ENCODE measurements around the gene C3orf20.

Gene C3orf20

DNA sequence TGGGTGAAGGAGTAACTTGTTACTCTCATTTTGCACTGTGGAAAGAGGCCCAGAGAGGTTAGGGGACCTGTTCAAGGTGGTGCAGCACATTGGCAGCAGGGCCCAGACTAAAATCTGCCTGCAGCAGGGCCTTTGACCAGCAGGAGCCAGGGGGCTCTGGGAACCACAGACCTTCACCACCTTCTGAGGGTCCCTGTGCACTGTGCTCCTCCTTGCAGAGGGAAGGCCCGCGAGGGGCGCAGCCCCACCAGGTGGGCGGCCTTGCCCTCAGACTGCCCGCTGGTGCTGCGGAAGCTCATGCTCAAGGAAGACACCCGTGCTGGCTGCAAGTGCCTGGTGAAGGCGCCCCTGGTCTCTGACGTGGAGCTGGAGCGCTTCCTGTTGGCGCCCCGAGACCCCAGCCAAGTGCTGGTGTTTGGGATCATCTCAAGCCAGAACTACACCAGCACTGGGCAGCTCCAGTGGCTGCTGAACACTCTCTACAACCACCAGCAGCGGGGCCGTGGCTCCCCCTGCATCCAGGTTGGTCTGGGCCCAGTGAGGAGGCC lies 82.3 kb downstream of the C3orf20 start:
- TF ChIP-seq, protein P1, sequence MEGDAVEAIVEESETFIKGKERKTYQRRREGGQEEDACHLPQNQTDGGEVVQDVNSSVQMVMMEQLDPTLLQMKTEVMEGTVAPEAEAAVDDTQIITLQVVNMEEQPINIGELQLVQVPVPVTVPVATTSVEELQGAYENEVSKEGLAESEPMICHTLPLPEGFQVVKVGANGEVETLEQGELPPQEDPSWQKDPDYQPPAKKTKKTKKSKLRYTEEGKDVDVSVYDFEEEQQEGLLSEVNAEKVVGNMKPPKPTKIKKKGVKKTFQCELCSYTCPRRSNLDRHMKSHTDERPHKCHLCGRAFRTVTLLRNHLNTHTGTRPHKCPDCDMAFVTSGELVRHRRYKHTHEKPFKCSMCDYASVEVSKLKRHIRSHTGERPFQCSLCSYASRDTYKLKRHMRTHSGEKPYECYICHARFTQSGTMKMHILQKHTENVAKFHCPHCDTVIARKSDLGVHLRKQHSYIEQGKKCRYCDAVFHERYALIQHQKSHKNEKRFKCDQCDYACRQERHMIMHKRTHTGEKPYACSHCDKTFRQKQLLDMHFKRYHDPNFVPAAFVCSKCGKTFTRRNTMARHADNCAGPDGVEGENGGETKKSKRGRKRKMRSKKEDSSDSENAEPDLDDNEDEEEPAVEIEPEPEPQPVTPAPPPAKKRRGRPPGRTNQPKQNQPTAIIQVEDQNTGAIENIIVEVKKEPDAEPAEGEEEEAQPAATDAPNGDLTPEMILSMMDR (IDR thresholded peaks at IDR 0.05; ENCODE audit: borderline replicate concordance, control extremely low read depth, extremely low read depth, insufficient read depth, missing control alignments) = no peak
- DNase-seq (ENCODE audit: low spot score) = no peak
- in situ Hi-C loops (cut with MboI; ENCODE audit: low sequenced_read_pairs, unreplicated experiment) = no loop called here

- TF ChIP-seq, protein P1 (IDR thresholded peaks at IDR 0.05; ENCODE audit: borderline replicate concordance, control extremely low read depth, extremely low read depth, insufficient read depth, missing control alignments) = no peak
- no peak for DNase-seq (ENCODE audit: low spot score)
- in situ Hi-C loops (cut with MboI; ENCODE audit: low sequenced_read_pairs, unreplicated experiment) = no loop called here
Observed at GRCh38 chr3:14758297-14758696, 83.4 kb downstream of the C3orf20 start.

DNA sequence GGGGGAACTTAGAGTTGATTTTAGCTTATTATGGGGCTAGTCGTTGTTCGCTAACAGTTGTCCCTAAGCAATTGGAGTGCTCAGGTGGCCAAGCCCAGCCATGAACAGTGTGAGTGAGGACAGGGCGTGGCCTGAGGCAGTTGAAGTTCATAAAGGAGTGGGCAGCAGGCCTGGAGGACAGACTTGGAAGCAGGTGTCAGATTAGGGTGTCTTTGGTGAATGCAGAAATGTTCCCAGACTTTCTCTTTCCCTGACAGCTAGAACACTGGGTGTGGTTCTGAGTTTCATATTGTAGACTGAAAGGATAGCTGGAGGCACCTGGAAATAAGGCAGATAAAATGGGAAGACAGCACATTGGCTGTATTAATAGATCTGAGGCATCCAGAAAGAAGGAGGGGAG lies 84.0 kb downstream of the C3orf20 start:
- in situ Hi-C loops (cut with MboI; ENCODE audit: low sequenced_read_pairs, unreplicated experiment) = no loop called here
- no peak for DNase-seq (ENCODE audit: low spot score)
- TF ChIP-seq, protein P1 (IDR thresholded peaks at IDR 0.05; ENCODE audit: borderline replicate concordance, control extremely low read depth, extremely low read depth, insufficient read depth, missing control alignments) = no peak

DNA sequence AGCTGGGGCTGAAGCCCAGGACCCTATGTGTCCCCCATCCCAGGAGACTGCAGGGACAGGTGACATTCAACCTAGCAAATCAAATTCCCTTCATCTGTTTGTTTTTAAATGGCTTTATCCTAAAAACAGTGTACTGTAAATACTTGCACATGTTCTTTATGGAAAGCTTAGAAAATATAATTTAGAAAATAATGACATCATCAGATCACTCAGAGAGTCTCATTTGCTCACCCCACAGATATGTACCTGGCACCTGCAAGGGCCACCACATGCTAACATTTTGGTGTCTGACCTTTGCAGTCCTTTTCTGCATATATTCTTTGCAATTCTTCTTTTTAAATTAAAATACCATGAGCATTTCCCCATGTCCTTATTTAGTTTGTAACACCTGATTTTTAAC lies 85.2 kb downstream of the C3orf20 start:
- in situ Hi-C loops (cut with MboI; ENCODE audit: low sequenced_read_pairs, unreplicated experiment) = no loop called here
- DNase-seq (ENCODE audit: low spot score) = no peak
- TF ChIP-seq, protein P1 (IDR thresholded peaks at IDR 0.05; ENCODE audit: borderline replicate concordance, control extremely low read depth, extremely low read depth, insufficient read depth, missing control alignments) = no peak

- no peak for DNase-seq (ENCODE audit: low spot score)
- TF ChIP-seq, protein P1 (IDR thresholded peaks at IDR 0.05; ENCODE audit: borderline replicate concordance, control extremely low read depth, extremely low read depth, insufficient read depth, missing control alignments) = no peak
- in situ Hi-C loops (cut with MboI; ENCODE audit: low sequenced_read_pairs, unreplicated experiment) = no loop called here
Observed at GRCh38 chr3:14761121-14761672, 86.3 kb downstream of the C3orf20 start.

- no peak for DNase-seq (ENCODE audit: low spot score)
- TF ChIP-seq, protein P1 (IDR thresholded peaks at IDR 0.05; ENCODE audit: borderline replicate concordance, control extremely low read depth, extremely low read depth, insufficient read depth, missing control alignments) = no peak
Observed at GRCh38 chr3:14761866-14762265, 86.9 kb downstream of the C3orf20 start.

More at GRCh38 chr3:14761866-14762265, 86.9 kb downstream of the C3orf20 start:
- in situ Hi-C loops (cut with MboI; ENCODE audit: low sequenced_read_pairs, unreplicated experiment) = no loop called here

All from GM13976 (cell line).